GM19324 (cell line): Measurements from ENCODE around the gene GMDS.

Source experiments
- ATAC-seq: cut with Tn5 transposase; IDR thresholded peaks from one replicate; pipeline ENCODE4 v1.9.1; 2021; ENCODE audit warnings: mild to moderate bottlenecking, moderate library complexity; ENCODE audit not compliant: unreplicated experiment, low FRiP score

The GMDS gene

GRCh38 chr6:2245103-2245876, at the start of gene GMDS:
Gene GMDS, minus strand, starts transcription at chr6:2245605.
- peak; percentile 94 for ATAC-seq

- no peak for ATAC-seq
Observed at GRCh38 chr6:2285510-2285909, 40.1 kb upstream of the GMDS start.

GRCh38 chr6:2275892-2276242, 30.5 kb upstream of the GMDS start:
- ATAC-seq: no peak

GRCh38 chr6:2274981-2275891, 29.8 kb upstream of the GMDS start:
- no peak for ATAC-seq

- ATAC-seq: no peak
Observed at GRCh38 chr6:2272696-2273095, 27.3 kb upstream of the GMDS start.

- ATAC-seq: no peak
Observed at GRCh38 chr6:2270054-2270453, 24.6 kb upstream of the GMDS start.

- ATAC-seq: no peak
Observed at GRCh38 chr6:2266841-2267240, 21.4 kb upstream of the GMDS start.

GRCh38 chr6:2266031-2266795, 20.8 kb upstream of the GMDS start:
- no peak for ATAC-seq

- no peak for ATAC-seq
Observed at GRCh38 chr6:2264932-2265331, 19.5 kb upstream of the GMDS start.

- no peak for ATAC-seq
Observed at GRCh38 chr6:2263896-2264295, 18.5 kb upstream of the GMDS start.

GRCh38 chr6:2259574-2259973, 14.2 kb upstream of the GMDS start:
- no peak for ATAC-seq

GRCh38 chr6:2259002-2259494, 13.6 kb upstream of the GMDS start:
- no peak for ATAC-seq

GRCh38 chr6:2258112-2258511, 12.7 kb upstream of the GMDS start:
- ATAC-seq: no peak

GRCh38 chr6:2257363-2257762, 12.0 kb upstream of the GMDS start:
- no peak for ATAC-seq

GRCh38 chr6:2254747-2255146, 9.3 kb upstream of the GMDS start:
- ATAC-seq: no peak

- no peak for ATAC-seq
Observed at GRCh38 chr6:2249126-2249525, 3.7 kb upstream of the GMDS start.

GRCh38 chr6:2247664-2248063, 2.3 kb upstream of the GMDS start:
- ATAC-seq: no peak

GRCh38 chr6:2245877-2246863, 765 bp upstream of the GMDS start:
- ATAC-seq: peak; percentile 6

- no peak for ATAC-seq
Observed at GRCh38 chr6:2244261-2245102, 923 bp downstream of the GMDS start.
